Liver (tissue), 9 donors: Measurements from ENCODE around the gene AGPAT3. TPM values are rescaled to one million over a fixed set of nuclear protein-coding genes. Genes with fewer than 3 reads are reported as not detected.

Experiments used
- DNase-seq: peaks from one replicate; pipeline ENCODE4 v3.0.0-alpha.2; 2017; ENCODE audit warnings: low spot score
- H3K27ac ChIP-seq, 2 donors: one replicate each; pipeline ENCODE4 v1.7.0; 2013; ENCODE audit warnings: inconsistent platforms in 2 of 2, low read length in 2 of 2, control low read depth in 1 of 2, low read depth in 1 of 2, mild to moderate bottlenecking in 1 of 2
- H3K27me3 ChIP-seq, 4 donors: one replicate each; pipeline versions ENCODE4 v1.6.1 to v1.7.0; 2013; ENCODE audit warnings: low read length in 3 of 4, inconsistent platforms in 1 of 4, mild to moderate bottlenecking in 1 of 4, moderate library complexity in 1 of 4; ENCODE audit not compliant: control insufficient read depth in 4 of 4, insufficient read depth in 4 of 4
- H3K36me3 ChIP-seq, 4 donors: one replicate each; pipeline versions ENCODE4 v1.6.1 to v1.7.0; 2013; ENCODE audit warnings: low read length in 3 of 4, mild to moderate bottlenecking in 3 of 4, low read depth in 1 of 4, moderate library complexity in 1 of 4; ENCODE audit not compliant: control insufficient read depth in 4 of 4, insufficient read depth in 3 of 4
- H3K4me1 ChIP-seq, 4 donors: one replicate each; pipeline versions ENCODE4 v1.6.1 to v1.7.0; 2013; ENCODE audit warnings: low read length in 3 of 4, mild to moderate bottlenecking in 3 of 4, moderate library complexity in 1 of 4; ENCODE audit not compliant: control insufficient read depth in 4 of 4, insufficient read depth in 4 of 4
- H3K4me3 ChIP-seq, 3 donors: one replicate each; pipeline versions ENCODE4 v1.6.1 to v1.7.0; 2013; ENCODE audit warnings: low read length in 3 of 3, control low read depth in 1 of 3, low read depth in 1 of 3, mild to moderate bottlenecking in 1 of 3
- H3K9ac ChIP-seq, 2 donors: one replicate each; pipeline ENCODE4 v1.7.0; 2013; ENCODE audit warnings: low read length in 2 of 2, mild to moderate bottlenecking in 2 of 2, moderate library complexity in 2 of 2, control low read depth in 1 of 2, low read depth in 1 of 2
- H3K9me3 ChIP-seq, 4 donors: one replicate each; pipeline versions ENCODE4 v1.6.1 to v1.7.0; 2013; ENCODE audit warnings: low read length in 3 of 4; ENCODE audit not compliant: control insufficient read depth in 4 of 4
- FOXA1 ChIP-seq: IDR thresholded peaks from 2 replicates; pipeline ENCODE4 v1.6.1; 2016; ENCODE audit warnings: antibody characterized with exemption
- FOXA2 ChIP-seq: IDR thresholded peaks from 2 replicates; pipeline ENCODE4 v1.6.1; 2016; ENCODE audit warnings: antibody characterized with exemption
- HNF4A ChIP-seq, 2 donors: conservative IDR thresholded peaks; 2 replicates each; pipeline ENCODE4 v1.6.1; 2016; ENCODE audit warnings: antibody characterized with exemption in 2 of 2, mild to moderate bottlenecking in 2 of 2
- HNF4G ChIP-seq: IDR thresholded peaks from 2 replicates; pipeline ENCODE4 v1.6.1; 2016; ENCODE audit warnings: antibody characterized with exemption
- JUND ChIP-seq, 2 donors: IDR thresholded peaks; 2 replicates each; pipeline ENCODE4 v1.6.1; 2016; ENCODE audit warnings: antibody characterized with exemption in 2 of 2
- RAD21 ChIP-seq, 2 donors: IDR thresholded peaks; 2 replicates each; pipeline ENCODE4 v1.6.1; 2016; ENCODE audit warnings: antibody characterized with exemption in 2 of 2, mild to moderate bottlenecking in 2 of 2
- RXRA ChIP-seq, 2 donors: IDR thresholded peaks; 2 replicates each; pipeline ENCODE4 v1.6.1; 2017 to 2018; ENCODE audit warnings: antibody characterized with exemption in 2 of 2, mild to moderate bottlenecking in 1 of 2
- SP1 ChIP-seq: IDR thresholded peaks from 2 replicates; pipeline ENCODE4 v1.6.1; 2018; ENCODE audit warnings: antibody characterized with exemption, mild to moderate bottlenecking
- TAF1 ChIP-seq: conservative IDR thresholded peaks from 2 replicates; pipeline ENCODE4 v1.6.1; 2016; ENCODE audit warnings: antibody characterized with exemption, mild to moderate bottlenecking
- YY1 ChIP-seq: IDR thresholded peaks from 2 replicates; pipeline ENCODE4 v1.6.1; 2016; ENCODE audit warnings: antibody characterized with exemption, mild to moderate bottlenecking
- WGBS: extraction: QIAGEN DNeasy Blood & Tissue Kit; methylation state at CpG from one replicate; pipeline ENCODE4 v1.1.7; 2013; 5-methylcytosine and 5-hydroxymethylcytosine counted together
- polyA plus RNA-seq, 2 donors: library from polyadenylated mRNA; stranded (reverse) in 1 of 2; unstranded in 1 of 2; fragments of 200-250 nt in 1 of 2; fragments of >200 nt in 1 of 2; fragmentation: Nextera tagmentation in 1 of 2; extraction: Ambion mirVana in 1 of 2; gene quantifications; one replicate each; pipeline versions ENCODE4 v1.2.1 to v1.2.3, GENCODE V29; 2013 to 2015
- total RNA-seq, 2 donors: library from RNA; depleted of rRNA; stranded (reverse); fragments of >200 nt; gene quantifications; one replicate each; pipeline ENCODE4 v1.2.3, GENCODE V29; 2014
- TF ChIP-seq, protein P1 (sequence below): IDR thresholded peaks from 2 replicates; pipeline ENCODE4 v1.6.1; 2016; ENCODE audit warnings: antibody characterized with exemption
- TF ChIP-seq, protein P2 (sequence below): IDR thresholded peaks from 2 replicates; pipeline ENCODE4 v1.6.1; 2016; ENCODE audit warnings: antibody characterized with exemption, mild to moderate bottlenecking
- TF ChIP-seq, protein P3 (sequence below): IDR thresholded peaks from 2 replicates; pipeline ENCODE4 v1.6.1; 2016; ENCODE audit warnings: antibody characterized with exemption
- TF ChIP-seq, protein P4 (sequence below): fragments of 150-350 bp; IDR thresholded peaks from 2 replicates; pipeline ENCODE4 v1.5.1; 2017; ENCODE audit warnings: improper control_type of control experiment, low read depth, low read length; ENCODE audit not compliant: missing input control
- donor health status: healthy.
- donor health status: healthy.
- donor health status: healthy.
- donor health status: healthy.
- donor health status: healthy.

Gene AGPAT3
- total and polyA plus RNA-seq, 4 donors: 32.3 to 148 (median 59.8) TPM

DNA sequence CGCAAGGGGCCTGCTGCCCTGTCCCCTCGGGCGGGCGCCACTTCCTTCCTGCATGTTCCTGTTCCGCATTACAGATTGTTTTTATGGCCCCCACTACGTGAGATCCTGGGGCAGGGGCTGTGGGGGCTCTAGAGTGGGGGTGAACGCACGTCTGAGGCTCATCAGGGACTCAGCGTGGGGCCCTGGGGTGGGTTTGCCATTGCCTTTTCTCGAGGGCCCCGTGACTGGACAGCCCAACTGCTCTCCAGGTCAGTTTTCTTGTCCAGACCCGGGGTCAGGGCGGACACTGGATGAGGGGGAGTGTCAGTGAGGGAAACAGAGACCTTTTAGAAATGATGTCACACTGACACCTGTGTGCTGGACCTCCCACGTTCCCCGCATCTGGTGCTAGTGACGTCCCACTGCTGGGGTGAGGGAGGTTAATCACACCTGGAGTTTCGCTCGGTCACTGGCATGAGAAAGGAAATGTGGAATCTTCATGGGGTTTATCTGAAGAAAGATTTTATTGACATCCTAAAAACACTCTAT, 65.9 kb downstream of the AGPAT3 start:
- Histone ChIP-seq H3K4me3 (no peak overlapping the region), H3K9me3 (no peaks in the 10 kb centered on the region), H3K27ac (no peak overlapping the region), H3K27me3 (no peaks in the 10 kb centered on the region), H3K36me3 (peaks cover 0 to 4% (median 1%) of the 10 kb centered on the region in 4 donors), H3K4me1 (peaks cover 7 to 39% (median 28%) of the 10 kb centered on the region in 4 donors), H3K9ac (no peak overlapping the region)
- no peak for DNase-seq
- WGBS: 83% methylated on average over 18 of the region's 18 CpGs
- TF ChIP-seq YY1 (no peak), RAD21 (IDR thresholded peaks at IDR 0.05) (no peak), RXRA (IDR thresholded peaks at IDR 0.05) (no peak), HNF4G (no peak)

DNA sequence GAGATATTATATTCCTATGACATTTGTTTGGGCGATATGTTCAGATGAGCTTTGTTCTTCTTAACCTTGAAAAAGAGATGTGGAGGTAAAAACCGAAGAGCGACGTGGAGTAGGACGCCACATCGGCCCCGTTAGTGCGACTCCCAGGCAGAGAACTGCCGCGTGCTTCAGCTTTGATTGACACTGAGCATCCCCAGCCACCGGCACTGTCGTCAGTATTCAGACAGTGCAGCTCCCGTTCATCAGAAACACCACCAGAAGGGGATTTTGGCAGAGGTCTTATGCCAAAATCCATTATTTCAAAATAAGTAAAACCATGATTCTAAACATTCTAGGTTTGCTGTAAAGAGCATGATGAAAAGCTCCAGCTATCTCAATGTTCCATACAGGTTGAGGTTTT, 66.5 kb downstream of the AGPAT3 start:
- no peak for DNase-seq
- H3K4me3 ChIP-seq: no peak overlapping the region
- H3K9ac ChIP-seq: no peak overlapping the region
- TF ChIP-seq, protein P1, sequence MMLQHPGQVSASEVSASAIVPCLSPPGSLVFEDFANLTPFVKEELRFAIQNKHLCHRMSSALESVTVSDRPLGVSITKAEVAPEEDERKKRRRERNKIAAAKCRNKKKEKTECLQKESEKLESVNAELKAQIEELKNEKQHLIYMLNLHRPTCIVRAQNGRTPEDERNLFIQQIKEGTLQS: no peak
- TF ChIP-seq JUND (IDR thresholded peaks at IDR 0.05): no peak
- TF ChIP-seq SP1: no peak
- TF ChIP-seq FOXA2: no peak
- TF ChIP-seq, protein P2, sequence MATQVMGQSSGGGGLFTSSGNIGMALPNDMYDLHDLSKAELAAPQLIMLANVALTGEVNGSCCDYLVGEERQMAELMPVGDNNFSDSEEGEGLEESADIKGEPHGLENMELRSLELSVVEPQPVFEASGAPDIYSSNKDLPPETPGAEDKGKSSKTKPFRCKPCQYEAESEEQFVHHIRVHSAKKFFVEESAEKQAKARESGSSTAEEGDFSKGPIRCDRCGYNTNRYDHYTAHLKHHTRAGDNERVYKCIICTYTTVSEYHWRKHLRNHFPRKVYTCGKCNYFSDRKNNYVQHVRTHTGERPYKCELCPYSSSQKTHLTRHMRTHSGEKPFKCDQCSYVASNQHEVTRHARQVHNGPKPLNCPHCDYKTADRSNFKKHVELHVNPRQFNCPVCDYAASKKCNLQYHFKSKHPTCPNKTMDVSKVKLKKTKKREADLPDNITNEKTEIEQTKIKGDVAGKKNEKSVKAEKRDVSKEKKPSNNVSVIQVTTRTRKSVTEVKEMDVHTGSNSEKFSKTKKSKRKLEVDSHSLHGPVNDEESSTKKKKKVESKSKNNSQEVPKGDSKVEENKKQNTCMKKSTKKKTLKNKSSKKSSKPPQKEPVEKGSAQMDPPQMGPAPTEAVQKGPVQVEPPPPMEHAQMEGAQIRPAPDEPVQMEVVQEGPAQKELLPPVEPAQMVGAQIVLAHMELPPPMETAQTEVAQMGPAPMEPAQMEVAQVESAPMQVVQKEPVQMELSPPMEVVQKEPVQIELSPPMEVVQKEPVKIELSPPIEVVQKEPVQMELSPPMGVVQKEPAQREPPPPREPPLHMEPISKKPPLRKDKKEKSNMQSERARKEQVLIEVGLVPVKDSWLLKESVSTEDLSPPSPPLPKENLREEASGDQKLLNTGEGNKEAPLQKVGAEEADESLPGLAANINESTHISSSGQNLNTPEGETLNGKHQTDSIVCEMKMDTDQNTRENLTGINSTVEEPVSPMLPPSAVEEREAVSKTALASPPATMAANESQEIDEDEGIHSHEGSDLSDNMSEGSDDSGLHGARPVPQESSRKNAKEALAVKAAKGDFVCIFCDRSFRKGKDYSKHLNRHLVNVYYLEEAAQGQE: no peak
- TF ChIP-seq, protein P3, sequence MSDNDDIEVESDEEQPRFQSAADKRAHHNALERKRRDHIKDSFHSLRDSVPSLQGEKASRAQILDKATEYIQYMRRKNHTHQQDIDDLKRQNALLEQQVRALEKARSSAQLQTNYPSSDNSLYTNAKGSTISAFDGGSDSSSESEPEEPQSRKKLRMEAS: no peak
- TF ChIP-seq HNF4A (conservative IDR thresholded peaks at IDR 0.05): no peak
- TF ChIP-seq HNF4G: no peak
- TF ChIP-seq TAF1: no peak
- TF ChIP-seq, protein P4, sequence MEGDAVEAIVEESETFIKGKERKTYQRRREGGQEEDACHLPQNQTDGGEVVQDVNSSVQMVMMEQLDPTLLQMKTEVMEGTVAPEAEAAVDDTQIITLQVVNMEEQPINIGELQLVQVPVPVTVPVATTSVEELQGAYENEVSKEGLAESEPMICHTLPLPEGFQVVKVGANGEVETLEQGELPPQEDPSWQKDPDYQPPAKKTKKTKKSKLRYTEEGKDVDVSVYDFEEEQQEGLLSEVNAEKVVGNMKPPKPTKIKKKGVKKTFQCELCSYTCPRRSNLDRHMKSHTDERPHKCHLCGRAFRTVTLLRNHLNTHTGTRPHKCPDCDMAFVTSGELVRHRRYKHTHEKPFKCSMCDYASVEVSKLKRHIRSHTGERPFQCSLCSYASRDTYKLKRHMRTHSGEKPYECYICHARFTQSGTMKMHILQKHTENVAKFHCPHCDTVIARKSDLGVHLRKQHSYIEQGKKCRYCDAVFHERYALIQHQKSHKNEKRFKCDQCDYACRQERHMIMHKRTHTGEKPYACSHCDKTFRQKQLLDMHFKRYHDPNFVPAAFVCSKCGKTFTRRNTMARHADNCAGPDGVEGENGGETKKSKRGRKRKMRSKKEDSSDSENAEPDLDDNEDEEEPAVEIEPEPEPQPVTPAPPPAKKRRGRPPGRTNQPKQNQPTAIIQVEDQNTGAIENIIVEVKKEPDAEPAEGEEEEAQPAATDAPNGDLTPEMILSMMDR: no peak
- TF ChIP-seq RAD21 (IDR thresholded peaks at IDR 0.05): no peak
- TF ChIP-seq FOXA1: no peak
- TF ChIP-seq RXRA (IDR thresholded peaks at IDR 0.05): no peak
- H3K27me3 ChIP-seq: no peaks in the 10 kb centered on the region
- peaks cover 0 to 3% (median 1%) of the 10 kb centered on the region in 4 donors for H3K36me3 ChIP-seq
- no peaks in the 10 kb centered on the region for H3K9me3 ChIP-seq
- H3K27ac ChIP-seq: no peak overlapping the region
- H3K4me1 ChIP-seq: peaks cover 7 to 41% (median 27%) of the 10 kb centered on the region in 4 donors
- WGBS: 92% methylated on average over 13 of the region's 13 CpGs
